Stimulated activated CD8-positive, alpha-beta memory T cell treated with anti-CD3 and anti-CD28 coated beads, Interleukin-12 subunit alpha, Interleukin-12 subunit beta, amount 100 ng/mL, for 24 hours (primary cell): Measurements from ENCODE around the gene TMEM240.
"Not testable (repeated sequence)": the region's sequence is repeated elsewhere in the genome, so short reads cannot be mapped to it uniquely, and the experiment has no call there.

Experiments used
- DNase-seq: peaks from one replicate; pipeline ENCODE4 v3.0.0-alpha.2; 2020; ENCODE audit errors: extremely low read depth

The TMEM240 gene

DNA sequence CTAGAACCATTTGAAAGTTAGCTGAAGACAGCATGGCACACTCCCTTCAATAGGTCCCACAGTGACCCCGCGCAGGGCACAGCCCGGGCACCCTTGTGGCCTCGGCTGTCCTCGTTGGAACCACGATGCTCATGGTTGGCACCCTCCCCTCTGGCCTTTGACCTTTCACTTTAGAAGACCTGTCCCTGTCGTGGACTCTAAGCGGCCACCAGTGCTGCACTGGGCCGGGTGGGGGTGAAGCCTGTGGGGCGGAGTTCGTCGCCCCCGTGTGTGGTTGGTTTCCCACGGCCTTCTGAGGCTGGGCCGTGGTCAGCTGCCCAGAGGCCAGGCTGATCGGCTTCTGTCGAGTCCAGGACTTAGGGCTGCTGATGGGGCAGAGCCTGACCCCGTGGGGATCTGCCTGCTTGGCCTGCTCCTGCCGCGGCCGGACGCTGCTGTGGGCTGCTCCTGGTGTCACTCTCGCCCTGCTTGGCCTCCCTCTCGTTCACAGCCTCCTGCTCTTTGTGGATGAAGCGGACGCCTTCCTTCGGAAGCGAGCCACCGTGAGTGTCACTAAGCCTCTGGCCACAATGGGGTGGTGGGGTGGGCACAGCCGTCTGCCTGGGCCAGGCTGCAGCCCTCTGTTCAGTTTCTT is 15.6 kb downstream of the TMEM240 start:
- DNase-seq: not testable (repeated sequence)

DNA sequence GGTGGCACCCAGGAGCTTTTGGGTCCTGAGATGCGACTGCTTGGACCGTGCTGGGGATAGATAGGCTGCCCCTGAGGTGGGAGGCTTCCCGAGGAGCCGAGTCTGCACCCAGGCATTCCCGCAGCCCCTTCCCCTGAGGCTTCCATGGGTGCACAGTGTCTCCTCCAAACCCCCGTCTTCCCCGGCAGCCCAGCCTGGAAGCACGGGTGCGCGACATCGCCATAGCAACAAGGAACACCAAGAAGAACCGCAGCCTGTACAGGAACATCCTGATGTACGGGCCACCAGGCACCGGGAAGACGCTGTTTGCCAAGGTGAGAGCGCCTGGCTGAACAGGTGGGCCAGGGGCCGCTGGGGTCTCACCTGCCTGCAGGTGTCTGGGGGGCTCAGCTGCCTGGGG is 16.8 kb downstream of the TMEM240 start:
- DNase-seq: not testable (repeated sequence)

DNA sequence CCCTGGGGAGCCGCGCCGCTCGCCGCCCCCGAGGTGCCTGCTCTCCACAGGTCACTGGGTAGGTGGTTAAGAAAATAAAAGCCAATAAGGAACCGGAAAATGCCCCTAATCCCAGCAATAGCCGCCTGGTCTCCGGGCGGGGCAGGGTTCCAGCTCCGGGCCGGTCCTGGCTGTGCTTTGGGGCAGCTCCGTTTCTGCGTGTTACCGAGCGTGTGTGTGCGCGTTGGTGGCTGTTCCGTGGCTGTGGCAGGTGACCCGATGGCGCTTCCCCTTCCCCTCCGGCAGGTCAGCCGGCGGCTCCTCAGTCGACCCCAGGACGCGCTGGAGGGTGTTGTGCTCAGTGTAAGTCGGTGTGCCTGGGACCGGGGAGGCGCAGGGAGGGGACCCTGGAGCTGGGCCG is 17.2 kb downstream of the TMEM240 start:
- not testable (repeated sequence) for DNase-seq

DNA sequence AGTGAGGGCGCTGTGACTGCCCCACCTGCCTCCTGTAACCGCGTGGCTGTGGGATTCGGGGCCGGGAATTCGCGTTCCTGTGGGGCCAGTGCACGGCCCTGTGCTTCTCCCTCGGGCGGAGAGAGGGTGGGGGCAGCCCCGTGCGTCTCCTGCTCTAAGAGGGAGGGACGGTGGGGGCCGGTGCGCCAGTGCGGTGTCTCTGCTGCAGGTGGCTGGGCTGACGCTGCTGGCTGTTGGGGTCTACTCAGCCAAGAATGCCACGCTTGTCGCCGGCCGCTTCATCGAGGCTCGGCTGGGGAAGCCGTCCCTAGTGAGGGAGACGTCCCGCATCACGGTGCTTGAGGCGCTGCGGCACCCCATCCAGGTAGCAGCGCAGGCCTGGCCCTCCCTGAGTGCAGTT is 17.9 kb downstream of the TMEM240 start:
- DNase-seq: not testable (repeated sequence)

DNA sequence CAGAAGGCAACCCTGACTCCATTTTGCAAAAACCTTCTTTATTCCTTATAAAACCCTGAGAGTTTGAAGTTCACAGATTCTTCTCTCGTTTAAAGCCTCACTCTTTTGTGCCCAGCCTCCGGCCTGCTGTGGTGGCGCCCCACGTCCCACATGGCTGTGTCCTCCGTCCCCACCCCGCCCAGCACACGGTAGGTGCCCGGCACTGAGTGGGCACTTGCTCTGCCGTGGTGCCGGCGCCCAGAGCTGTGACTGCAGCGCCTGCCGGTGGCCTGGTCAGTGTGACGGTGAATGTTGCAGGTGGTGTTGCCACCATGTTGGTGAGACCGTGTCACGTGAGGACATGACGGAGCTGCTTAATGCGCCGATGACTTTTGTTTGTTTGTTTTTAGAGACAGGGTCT is 19.1 kb downstream of the TMEM240 start:
- DNase-seq: no peak

DNA sequence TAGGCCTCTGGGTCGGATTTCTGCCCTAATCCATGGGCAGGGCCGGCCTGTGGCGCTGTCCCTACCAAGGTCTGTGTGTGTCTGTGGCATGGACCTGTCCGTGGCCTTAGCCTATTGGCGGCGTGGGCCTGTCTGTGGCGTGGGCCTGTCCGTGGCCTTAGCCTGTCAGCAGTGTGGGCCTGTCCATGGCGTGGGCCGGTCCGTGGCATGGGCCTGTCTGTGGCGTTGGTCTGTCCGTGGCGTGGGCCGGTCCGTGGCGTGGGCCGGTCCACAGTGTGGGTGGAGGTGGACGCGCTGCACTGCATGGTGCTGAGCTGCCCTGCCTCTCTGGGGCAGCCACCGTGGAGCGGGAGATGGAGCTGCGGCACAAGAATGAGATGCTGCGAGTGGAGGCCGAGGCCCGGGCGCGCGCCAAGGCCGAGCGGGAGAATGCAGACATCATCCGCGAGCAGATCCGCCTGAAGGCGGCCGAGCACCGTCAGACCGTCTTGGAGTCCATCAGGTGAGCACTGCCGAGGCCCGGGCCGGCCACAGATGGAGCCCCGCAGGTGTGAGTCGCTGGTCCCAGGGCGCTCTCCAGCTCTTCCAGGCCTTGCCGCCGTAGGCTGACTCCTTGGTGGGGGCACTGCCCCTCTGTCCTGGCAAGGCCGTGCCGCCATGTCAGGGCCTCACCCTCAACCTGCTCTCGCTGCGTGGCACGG is 20.5 kb downstream of the TMEM240 start:
- DNase-seq: not testable (repeated sequence)

DNA sequence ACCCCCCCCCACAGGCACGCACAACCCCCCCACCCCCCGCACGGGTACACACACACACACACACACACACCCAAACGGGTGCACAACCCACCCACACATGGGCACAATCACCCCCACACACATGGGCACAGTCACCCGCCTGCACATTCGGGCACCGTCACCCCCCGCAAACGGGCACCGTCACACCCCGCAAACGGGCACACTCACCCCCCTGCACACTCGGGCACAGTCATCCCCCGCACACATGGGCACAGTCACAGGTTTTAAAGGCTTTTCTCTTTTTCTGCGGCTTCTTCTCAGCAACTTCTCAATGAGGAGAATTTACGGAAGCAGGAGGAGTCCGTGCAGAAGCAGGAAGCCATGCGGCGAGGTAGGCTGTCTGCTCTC is 21.8 kb downstream of the TMEM240 start:
- DNase-seq: not testable (repeated sequence)

DNA sequence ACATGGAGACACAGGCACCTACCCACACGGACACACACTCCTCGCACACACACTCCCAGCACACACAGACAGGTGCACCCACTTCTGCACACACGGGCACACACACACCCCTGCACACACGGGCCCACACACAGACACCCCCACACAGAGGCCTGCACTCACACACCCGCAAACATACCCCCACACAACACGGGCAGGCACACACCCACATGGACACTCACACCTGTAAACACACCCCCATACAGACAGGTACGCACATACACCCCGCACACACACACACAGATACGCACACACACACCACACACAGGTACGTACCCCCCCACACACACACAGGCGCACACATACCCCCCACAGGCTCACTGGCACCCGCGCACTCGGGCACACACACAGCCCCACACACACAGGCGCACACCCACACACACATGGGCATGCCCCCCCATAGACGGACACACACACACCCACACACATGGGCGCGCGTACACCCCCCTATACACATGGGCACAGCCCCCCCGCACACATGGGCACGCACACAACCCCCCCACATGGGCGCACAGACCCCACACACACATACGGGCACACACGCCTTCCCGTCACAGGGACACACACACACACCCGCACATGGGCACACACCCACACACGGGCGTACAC is 22.3 kb downstream of the TMEM240 start:
- no peak for DNase-seq

DNA sequence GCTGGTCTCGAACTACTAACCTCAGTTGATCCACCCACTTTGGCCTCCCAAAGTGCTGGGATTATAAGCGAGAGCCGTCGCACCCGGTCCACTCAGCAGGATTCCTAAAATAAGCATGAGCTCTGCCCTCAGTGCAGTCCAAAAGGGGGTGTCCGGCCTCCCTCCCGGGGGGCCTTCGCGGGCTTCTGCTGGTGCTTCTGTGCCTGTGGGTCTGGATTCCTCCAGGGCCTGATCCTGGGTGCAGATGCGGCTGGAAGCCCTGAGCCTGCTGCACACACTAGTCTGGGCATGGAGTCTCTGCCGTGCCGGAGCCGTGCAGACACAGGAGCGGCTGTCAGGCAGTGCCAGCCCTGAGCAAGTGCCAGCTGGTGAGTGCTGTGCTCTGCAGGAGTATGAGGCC is 23.5 kb downstream of the TMEM240 start:
- not testable (repeated sequence) for DNase-seq

DNA sequence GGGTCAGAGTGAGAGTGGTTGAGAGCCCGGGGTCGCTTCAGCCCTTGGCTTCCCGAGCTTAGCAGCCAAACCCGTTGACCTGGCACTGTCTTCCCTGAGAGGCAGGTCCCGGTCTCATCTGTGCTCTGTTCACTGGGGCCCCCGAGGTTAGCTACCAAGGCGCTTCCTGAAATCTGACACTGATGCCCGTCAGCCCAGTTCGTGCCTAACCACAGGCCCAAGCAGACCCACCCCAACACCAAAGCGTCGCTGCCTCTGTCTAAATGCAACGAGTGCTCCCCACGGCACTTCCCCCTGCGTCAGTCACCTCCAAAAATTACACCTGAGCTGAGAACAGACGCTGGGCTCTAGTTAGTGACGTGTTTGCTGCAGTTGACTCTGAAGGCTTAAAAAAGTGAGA is 26.0 kb downstream of the TMEM240 start:
- DNase-seq: not testable (repeated sequence)

DNA sequence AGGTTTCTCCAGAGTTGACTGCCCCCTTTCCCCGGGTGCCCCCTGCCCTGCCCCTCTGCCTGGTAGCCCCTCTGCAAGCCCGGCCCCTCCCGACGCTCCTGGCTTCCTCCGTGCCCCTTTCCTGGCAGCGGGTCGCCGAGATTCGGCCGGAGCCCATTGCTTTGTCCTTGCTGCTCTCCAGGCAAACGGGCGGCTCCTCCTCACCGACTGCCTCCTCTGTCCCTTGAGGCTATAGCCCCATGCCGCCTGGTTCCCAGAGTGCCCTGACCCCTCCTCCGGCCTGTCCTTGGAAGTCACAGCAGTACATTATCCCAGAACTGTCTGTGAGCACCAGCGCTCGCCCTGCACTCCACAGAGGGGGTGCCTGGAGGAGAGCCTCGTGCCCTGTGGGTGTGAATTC is 26.7 kb downstream of the TMEM240 start:
- DNase-seq: not testable (repeated sequence)

DNA sequence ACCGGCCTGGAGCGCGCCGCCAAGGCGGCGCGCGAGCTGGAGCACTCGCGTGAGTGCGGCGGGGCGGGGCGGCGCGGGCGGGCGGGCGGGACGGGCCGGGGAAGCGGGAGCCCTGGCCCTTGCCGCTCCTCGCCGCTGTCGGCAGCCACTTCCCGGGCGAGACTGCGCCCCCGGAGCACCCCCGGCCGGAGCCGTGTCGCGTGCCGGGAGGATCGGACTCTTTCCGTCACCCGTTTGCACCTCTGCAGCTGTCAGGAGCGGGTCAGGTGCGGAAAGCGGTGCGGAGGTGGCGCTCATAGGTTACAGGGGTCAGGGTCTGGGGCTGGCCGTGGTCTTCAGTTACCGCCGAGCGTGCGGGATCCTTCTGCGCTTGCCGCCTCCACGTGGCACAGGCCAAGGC is 28.0 kb downstream of the TMEM240 start:
- DNase-seq: not testable (repeated sequence)

DNA sequence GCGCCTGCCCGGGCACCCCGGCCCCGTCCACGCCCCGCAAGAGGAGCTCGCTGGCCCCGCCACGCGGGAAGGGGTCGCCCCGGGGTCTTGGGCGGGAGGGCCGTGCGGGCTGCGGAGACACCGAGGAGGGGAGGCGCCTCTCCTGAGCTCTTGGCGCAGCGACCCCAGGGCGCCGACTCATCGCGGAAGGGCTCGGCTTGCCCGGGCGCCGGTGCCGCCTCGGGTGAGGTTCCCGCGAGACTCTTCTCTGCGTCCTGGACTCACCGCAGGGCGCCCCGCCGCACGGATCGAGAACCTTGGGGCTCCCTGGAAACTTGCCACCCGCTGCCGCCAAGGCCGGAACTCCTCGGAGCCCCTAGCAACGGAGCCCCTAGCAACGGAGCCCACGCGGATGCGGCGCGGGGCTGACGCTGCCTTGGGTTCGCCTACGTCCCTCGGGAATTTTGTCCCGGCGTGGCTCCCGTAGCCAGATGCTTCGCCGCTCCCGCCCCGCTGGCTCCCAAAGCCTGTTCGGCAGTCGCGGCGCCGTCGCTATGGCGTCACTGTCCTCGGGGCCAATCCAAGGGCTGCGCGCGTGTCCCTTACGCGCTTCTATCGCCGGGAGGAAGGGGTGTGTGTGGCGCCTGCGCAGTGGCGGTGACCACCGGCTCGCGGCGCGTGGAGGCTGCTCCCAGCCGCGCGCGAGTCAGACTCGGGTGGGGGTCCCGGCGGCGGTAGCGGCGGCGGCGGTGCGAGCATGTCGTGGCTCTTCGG is 28.7 kb downstream of the TMEM240 start, which contains the start of gene ATAD3A:
ATAD3A (plus strand) TSS at position 630 of the 753 bp plus-strand sequence; CDS start at position 737, 107 bp downstream.
- peak; percentile 96 for DNase-seq

DNA sequence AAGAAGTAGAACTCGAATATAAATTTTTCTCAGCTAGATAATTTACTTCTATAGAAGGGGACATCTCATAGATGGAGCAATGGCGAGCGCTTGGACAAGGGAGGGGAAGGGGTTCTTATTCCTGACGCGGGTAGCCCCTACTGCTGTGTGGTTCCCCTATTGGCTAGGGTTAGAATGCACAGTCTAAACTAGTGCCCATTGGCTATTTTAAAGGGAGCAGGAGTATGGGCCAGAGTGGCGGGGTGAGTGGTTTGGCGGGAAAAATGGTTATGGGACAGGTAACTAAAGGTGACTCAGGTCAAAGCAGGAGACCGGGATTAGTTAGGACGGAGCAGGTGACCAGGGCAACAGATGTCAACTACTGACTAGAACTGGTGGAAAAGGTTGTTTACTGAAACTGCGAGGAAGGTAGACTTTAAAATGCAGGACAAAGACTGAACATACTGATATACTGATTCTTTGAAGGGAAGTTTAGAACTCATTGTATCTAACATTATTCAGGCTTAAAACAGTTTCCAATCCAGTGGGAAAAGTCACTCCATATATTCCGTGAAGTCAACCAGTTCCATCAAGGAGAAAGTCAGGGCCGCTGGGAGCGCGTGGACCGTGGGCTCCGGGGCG is 29.4 kb downstream of the TMEM240 start:
- no peak for DNase-seq

DNA sequence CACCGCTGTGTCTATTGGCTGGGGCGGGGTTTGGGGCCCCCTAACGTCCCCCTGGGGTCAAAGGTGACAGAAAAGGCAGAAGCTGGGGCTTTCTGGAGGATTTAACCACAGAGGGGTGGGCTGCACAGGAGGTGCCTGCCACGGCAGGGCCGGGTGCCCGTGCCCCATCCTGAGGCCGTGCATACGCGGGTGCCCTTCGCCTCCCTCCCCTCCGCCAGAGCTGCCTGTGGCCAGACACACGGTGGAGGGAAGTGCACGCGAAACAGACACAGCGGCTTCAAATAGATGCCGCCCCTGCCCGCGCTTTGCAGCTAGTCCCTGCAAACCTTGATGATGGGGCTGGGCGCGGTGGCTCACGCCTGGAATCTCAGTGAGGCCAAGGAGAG is 31.0 kb downstream of the TMEM240 start:
- DNase-seq: not testable (repeated sequence)

DNA sequence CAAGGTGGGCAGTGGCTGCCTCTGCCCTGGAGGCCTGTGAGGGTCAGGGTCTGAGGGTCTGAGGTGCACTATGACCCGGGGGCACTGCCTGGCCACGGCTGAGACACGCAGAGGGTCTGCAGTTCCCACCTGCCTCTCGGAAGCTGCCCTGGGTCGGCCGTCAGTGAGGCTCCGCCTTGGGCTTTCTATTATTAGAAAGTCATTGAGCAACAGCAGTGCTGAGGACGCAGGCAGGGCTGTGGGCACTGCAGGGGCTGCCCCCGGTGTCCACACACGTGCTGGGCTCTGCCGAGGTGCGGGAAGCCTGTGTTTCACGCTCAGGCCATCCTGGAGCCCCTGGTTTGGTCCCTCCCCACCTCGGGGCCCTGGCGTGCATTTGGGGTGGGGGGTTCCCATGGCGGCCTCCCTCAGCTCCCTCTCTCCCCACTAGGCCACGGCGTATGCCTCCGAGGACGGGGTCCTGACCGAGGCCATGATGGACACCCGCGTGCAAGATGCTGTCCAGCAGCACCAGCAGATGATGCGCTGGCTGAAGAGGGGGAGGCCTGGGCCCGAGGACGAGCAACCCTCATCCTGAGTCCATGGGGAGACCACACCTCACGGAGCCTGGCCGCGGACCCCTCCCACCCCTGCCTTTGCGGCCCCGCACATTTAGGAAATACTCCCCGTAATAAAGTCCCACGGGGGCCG is 31.5 kb downstream of the TMEM240 start:
- DNase-seq: not testable (repeated sequence)

DNA sequence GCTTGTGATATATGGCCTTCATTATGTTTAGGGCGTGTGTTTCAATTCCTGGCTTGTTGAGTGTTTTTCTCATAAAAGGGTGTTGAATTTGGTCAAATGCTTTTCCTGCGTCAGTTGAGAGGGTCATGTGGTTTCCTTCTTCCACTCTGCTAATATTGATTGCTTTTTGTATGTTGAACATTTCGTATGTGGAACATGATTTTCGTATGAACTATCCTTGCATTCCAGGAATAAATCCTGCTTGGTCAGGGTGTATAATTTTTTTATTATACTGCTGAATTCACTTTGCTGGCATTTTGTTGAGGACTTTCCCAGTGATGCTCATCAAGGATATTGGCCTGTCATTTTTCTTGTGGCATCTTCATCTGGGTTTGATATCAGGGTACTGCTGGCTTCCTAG is 33.1 kb downstream of the TMEM240 start:
- DNase-seq: no peak

DNA sequence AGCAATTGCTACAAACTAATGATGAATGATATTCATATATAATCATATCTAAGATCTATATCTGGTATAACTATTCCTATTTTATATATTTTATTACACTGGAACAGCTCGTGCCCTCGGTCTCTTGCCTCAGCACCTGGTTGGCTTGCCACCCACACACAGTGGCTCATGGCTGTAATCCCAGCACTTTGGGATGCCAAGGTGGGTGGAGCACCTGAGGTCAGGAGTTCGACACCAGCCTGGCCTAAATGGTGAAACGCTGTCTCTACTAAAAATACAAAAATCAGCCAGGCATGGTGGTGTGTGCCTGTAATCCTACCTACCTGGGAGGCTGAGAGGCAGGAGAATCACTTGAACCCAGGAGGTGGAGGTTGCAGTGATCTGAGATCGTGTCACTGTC is 34.6 kb downstream of the TMEM240 start:
- not testable (repeated sequence) for DNase-seq

DNA sequence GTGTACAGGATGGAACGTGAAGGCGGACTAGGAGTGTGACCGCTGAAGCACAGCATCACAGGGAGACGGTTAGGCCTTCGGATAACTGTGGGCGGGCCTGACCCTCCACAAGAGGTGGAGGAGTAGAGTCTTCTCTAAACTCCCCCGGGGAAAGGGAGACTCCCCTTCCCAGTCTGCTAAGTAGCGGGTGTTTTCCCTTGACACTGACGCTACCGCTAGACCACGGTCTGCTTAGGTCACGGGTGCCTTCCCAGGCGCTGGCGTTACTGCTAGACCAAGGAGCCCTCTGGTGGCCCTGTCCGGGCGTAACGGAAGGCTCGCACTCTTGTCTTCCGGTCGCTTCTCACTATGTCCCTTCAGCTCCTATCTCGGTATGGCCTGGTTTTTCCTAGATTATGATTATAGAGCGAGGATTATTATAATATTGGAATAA is 35.0 kb downstream of the TMEM240 start:
- not testable (repeated sequence) for DNase-seq

DNA sequence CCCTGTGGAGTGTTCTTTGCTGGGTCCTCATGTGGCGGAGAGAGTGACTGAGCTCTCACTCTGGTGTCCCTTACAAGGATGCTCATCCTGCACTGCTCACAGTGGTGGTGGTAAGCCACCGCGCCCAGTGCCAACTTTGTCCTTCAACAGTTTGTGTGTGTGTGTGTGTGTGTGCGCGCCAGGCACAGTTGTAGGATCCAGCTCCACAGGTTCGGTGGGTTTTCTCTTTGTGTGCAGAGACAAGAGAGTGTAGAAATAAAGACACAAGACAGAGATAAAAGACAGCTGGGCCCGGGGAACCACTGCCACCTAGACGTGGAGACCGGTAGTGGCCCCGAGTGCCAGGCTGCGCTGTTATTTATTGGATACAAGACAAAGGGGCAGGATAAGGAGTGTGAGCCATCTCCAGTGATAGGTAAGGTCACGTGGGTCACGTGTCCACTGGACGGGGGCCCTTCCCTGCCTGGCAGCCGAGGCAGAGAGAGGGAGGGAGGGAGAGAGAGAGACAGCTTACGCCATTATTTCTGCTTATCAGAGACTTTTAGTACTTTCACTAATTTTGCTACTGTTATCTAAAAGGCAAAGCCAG is 35.6 kb downstream of the TMEM240 start:
- DNase-seq: not testable (repeated sequence)
